ENCODE results near the gene RAD21L1. TPM values are rescaled to one million over a fixed set of nuclear protein-coding genes. Genes with fewer than 3 reads are reported as not detected.

Gene RAD21L1
- total RNA-seq, 1 donor from 2014 or later = 0.06 TPM

DNA sequence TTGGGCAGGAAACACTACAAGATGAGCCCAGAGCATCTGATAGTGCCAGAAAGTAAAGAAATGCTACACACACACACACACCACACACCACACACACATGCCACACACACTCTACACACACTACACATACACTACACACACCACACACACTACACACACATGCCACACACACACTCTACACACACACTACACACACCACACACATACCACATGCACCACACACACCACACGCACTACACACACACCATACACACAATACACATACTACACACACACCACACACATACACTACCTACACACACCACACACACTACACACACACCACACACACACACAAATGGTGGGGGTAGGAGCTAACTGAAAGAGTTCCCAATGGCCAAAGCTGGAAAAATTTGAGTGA is 37.5 kb upstream of the RAD21L1 start:
- TF ChIP-seq, protein P1, sequence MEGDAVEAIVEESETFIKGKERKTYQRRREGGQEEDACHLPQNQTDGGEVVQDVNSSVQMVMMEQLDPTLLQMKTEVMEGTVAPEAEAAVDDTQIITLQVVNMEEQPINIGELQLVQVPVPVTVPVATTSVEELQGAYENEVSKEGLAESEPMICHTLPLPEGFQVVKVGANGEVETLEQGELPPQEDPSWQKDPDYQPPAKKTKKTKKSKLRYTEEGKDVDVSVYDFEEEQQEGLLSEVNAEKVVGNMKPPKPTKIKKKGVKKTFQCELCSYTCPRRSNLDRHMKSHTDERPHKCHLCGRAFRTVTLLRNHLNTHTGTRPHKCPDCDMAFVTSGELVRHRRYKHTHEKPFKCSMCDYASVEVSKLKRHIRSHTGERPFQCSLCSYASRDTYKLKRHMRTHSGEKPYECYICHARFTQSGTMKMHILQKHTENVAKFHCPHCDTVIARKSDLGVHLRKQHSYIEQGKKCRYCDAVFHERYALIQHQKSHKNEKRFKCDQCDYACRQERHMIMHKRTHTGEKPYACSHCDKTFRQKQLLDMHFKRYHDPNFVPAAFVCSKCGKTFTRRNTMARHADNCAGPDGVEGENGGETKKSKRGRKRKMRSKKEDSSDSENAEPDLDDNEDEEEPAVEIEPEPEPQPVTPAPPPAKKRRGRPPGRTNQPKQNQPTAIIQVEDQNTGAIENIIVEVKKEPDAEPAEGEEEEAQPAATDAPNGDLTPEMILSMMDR (conservative IDR thresholded peaks at IDR 0.05; ENCODE audit: low read depth, low read length) = no peak
- DNase-seq (ENCODE audit: low read depth) = no peak

DNA sequence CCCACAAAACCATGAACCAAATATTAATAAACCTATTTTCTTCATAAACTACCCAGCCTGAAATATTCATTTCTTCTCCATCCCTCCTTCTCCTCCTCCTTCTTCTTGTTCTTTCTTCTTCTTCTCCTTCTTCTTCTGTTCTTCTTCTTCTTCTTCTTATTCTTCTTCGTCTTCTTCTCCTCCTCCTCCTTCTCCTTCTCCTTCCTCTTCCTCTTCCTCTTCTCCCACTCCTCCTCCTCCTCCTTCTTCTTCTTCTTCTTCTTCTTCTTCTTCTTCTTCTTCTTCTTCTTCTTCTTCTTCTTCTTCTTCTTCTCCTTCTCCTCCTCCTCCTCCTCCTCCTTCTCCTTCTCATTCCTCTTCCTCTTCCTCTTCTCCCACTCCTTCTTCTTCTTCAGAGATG is 36.0 kb upstream of the RAD21L1 start:
- DNase-seq (ENCODE audit: low read depth) = no peak
- H3K4me3 ChIP-seq (ENCODE audit: low read depth, low read length) = no peak overlapping the region
- TF ChIP-seq, protein P1 (conservative IDR thresholded peaks at IDR 0.05; ENCODE audit: low read depth, low read length) = no peak

More for the DNA sequence above, 37.5 kb upstream of the RAD21L1 start:
- no peak overlapping the region for H3K4me3 ChIP-seq (ENCODE audit: low read depth, low read length)

DNA sequence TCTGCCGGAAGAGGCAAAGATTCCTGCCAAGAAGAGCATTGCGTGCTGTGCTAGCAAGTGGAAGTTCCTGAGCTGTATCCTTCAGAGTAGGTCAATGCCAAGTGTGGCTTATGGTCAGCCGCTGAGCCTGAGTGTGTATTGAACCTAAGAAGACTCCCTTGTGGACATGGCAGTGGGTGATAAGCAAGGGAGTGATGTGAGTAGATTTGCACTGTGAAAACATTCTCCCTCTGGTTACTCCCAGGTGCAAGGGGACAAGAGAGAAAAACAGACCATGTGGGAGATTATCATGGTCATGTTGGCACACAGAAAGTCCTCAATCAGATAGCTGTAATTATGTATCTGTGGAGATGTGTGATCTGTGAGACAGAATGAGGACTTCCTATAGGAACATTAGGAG is 35.0 kb upstream of the RAD21L1 start:
- TF ChIP-seq, protein P1 (conservative IDR thresholded peaks at IDR 0.05; ENCODE audit: low read depth, low read length) = no peak
- no peak overlapping the region for H3K4me3 ChIP-seq (ENCODE audit: low read depth, low read length)
- no peak for DNase-seq (ENCODE audit: low read depth)

DNA sequence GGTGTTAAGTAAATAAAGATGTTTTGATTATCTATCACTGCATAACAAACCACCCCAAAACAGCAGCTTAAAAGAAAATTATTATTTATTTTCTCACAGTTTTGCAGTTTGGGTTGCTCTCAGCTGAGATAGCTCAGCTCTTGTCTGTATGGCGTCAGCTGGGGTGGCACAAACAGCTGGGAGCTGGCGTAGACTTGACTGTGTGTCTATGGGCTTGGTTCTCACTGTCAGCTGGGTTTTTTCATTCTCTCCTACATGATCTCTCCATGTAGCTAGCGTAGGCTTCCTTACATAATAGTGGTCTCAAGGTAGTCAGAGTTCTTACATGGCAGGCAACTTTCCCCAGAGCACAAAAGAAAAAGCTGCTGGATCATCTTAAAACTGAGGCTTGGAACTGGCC is 34.5 kb upstream of the RAD21L1 start:
- H3K4me3 ChIP-seq (ENCODE audit: low read depth, low read length) = no peak overlapping the region
- no peak for DNase-seq (ENCODE audit: low read depth)
- TF ChIP-seq, protein P1 (conservative IDR thresholded peaks at IDR 0.05; ENCODE audit: low read depth, low read length) = no peak

DNA sequence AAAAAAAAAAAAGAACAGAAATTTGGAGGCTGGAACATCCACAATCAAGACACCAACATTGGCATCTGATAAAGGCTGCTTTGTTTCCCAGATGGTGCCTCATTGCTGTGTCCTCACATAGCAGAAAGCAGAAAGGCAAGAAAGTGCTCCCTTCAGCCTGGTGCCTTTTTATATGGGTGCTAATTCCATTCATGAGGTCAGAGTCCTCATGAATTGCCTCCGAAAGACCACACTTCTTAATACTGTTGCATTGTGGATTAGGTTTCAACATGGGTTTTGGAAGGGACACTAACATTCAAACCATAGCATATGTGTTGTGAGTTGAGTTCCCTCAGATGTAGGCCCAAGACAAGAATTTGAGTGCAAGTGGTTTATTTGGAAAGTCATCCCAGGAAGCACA is 30.6 kb upstream of the RAD21L1 start:
- TF ChIP-seq, protein P1 (conservative IDR thresholded peaks at IDR 0.05; ENCODE audit: low read depth, low read length) = no peak
- DNase-seq (ENCODE audit: low read depth) = no peak
- no peak overlapping the region for H3K4me3 ChIP-seq (ENCODE audit: low read depth, low read length)

DNA sequence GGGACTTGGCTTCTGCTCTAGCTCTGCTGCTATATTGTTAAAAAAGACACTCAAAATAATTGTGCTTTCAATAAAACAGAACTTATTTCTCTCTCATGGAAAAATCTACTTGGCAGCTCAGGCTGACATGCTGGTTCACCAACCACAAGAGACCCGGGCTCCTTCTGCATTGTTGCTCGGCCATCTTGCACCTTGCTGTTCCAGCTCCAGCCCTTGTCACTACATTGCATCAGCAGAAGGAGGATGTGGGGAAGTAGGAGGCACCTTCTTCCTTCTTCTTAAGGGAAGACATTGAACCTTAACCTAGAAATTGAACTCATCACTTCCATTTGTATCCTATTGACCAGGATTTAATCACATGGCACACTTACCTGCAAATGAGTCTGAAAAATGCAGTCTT is 29.2 kb upstream of the RAD21L1 start:
- DNase-seq (ENCODE audit: low read depth) = no peak
- TF ChIP-seq, protein P1 (conservative IDR thresholded peaks at IDR 0.05; ENCODE audit: low read depth, low read length) = no peak

DNA sequence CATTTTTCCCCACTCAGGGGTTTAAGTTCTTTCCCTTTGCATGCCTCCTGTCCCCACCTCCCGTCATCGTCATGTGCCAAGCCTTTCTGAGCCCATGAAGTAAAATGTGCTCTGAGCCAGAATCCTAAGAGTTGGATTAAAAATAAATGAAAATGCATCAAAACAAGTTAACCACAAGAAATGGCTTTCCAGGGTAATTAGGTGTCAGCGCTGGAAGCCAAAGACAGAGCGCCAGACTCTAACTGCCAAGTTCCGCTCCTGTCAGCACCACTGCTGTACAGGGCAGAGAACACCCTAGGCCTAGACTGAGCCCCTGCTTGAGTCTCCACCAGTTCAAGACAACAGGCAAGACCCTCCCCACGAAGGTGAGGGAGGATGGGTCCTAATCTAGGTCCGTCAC is 28.0 kb upstream of the RAD21L1 start:
- no peak for DNase-seq (ENCODE audit: low read depth)
- TF ChIP-seq, protein P1 (conservative IDR thresholded peaks at IDR 0.05; ENCODE audit: low read depth, low read length) = no peak
- no peak overlapping the region for H3K4me3 ChIP-seq (ENCODE audit: low read depth, low read length)

More for the DNA sequence above, 29.2 kb upstream of the RAD21L1 start:
- no peak overlapping the region for H3K4me3 ChIP-seq (ENCODE audit: low read depth, low read length)
